Upper lobe of left lung (tissue), 6 donors: ENCODE results near the gene TRPM8. TPM values are rescaled to one million over a fixed set of nuclear protein-coding genes. Genes with fewer than 3 reads are reported as not detected.
A peak's percentile ranks its signal among the peaks of the same experiment; 100 is the strongest.

Experiments used
- ATAC-seq, 2 donors: fragments of 200-7000 bp; cut with Tn5 transposase; one replicate each; pipeline ENCODE4 v1.9.1; 2022; ENCODE audit warnings: mild to moderate bottlenecking in 2 of 2, moderate library complexity in 2 of 2; ENCODE audit not compliant: low FRiP score in 2 of 2
- DNase-seq, 2 donors: peaks; one replicate each; pipeline ENCODE4 v3.0.0-alpha.2; 2019 to 2020
- H3K27ac ChIP-seq, 4 donors: fragments of 200-600 bp; sonication (generic); one replicate each; pipeline ENCODE4 v1.5.1; 2016 to 2019
- H3K27me3 ChIP-seq, 4 donors: fragments of 200-600 bp; sonication (generic); one replicate each; pipeline ENCODE4 v1.5.1; 2017 to 2019
- H3K36me3 ChIP-seq, 4 donors: fragments of 200-600 bp; sonication (generic); one replicate each; pipeline ENCODE4 v1.5.1; 2016 to 2019
- H3K4me1 ChIP-seq, 4 donors: fragments of 200-600 bp; sonication (generic); one replicate each; pipeline ENCODE4 v1.5.1; 2018 to 2019
- H3K4me3 ChIP-seq, 4 donors: fragments of 200-600 bp; sonication (generic); one replicate each; pipeline ENCODE4 v1.5.1; 2017 to 2019; ENCODE audit warnings: mild to moderate bottlenecking in 2 of 4, moderate library complexity in 1 of 4
- H3K9me3 ChIP-seq, 4 donors: fragments of 200-600 bp; sonication (generic); one replicate each; pipeline ENCODE4 v1.5.1; 2018 to 2019
- EP300 ChIP-seq, 4 donors: sonication (generic); formaldehyde crosslinking; IDR thresholded peaks; one replicate each; pipeline ENCODE4 v1.5.1; 2017; ENCODE audit warnings: antibody characterized with exemption in 4 of 4, control low read depth in 2 of 4
- POLR2A ChIP-seq, 4 donors: fragments of 450-650 bp; IDR thresholded peaks; one replicate each; pipeline ENCODE4 v1.5.1; 2016 to 2017; ENCODE audit warnings: antibody characterized with exemption in 4 of 4, mild to moderate bottlenecking in 2 of 4
- POLR2AphosphoS5 ChIP-seq, 2 donors: sonication (generic); formaldehyde crosslinking; IDR thresholded peaks; one replicate each; pipeline ENCODE4 v1.5.1; 2017; ENCODE audit warnings: antibody characterized with exemption in 2 of 2
- WGBS, 2 donors: methylation state at CpG; one replicate each; pipeline ENCODE4 v1.1.5; 2017 to 2018; 5-methylcytosine and 5-hydroxymethylcytosine counted together
- total RNA-seq, 6 donors: library from RNA; depleted of rRNA in 4 of 6; stranded (reverse); fragments of >200 nt in 4 of 6; gene quantifications; one replicate each; pipeline versions ENCODE4 v1.1.0 to v1.2.1, GENCODE V29; 2016 to 2021
- TF ChIP-seq, protein P1 (sequence below), 6 experiments: fragments of 450-650 bp in 4 of 6; fragments of 200-600 bp in 2 of 6; sonication (generic) in 2 of 6; IDR thresholded peaks; one replicate each; pipeline ENCODE4 v1.5.1; 2016 to 2019; ENCODE audit warnings: antibody characterized with exemption in 6 of 6
- donor health status: DM: no; HTN: no; CAD: no; lungs with moderate emphysema.
- donor health status: DM: no; HTN: yes; CAD: no; lungs with severe emphysema.

TRPM8 gene
- total RNA-seq, 6 donors from 2014 or later, result 0.17 to 0.30 TPM; not detected in 4

DNA sequence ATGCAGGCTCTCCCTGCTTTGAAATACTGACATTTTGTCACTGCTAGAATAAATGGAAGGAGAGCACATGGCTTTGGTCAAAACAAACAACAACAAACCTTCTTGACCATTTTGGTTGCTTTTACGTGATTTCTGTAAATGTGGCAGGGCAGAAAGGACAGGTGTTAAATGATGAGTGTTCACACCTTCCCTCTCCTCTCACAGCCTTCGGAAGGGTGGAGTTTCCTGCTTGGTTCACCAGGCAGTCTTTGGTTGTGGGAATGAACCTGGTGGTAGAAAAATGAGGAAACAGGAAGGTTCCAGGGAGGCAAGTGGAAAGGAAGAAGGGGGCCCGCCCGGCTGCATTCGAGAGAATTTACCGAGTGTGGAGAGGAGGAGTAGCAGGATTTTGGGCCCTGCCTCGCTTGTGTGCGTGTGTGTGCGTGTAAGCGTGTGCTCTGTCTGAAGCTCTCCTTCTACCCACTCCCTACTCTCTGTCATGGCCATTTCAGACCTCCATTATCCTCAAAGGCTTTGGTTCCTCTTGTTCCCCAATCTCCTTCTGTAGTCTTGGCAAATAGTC lies 109.6 kb downstream of the TRPM8 start:
- TF ChIP-seq, protein P1, sequence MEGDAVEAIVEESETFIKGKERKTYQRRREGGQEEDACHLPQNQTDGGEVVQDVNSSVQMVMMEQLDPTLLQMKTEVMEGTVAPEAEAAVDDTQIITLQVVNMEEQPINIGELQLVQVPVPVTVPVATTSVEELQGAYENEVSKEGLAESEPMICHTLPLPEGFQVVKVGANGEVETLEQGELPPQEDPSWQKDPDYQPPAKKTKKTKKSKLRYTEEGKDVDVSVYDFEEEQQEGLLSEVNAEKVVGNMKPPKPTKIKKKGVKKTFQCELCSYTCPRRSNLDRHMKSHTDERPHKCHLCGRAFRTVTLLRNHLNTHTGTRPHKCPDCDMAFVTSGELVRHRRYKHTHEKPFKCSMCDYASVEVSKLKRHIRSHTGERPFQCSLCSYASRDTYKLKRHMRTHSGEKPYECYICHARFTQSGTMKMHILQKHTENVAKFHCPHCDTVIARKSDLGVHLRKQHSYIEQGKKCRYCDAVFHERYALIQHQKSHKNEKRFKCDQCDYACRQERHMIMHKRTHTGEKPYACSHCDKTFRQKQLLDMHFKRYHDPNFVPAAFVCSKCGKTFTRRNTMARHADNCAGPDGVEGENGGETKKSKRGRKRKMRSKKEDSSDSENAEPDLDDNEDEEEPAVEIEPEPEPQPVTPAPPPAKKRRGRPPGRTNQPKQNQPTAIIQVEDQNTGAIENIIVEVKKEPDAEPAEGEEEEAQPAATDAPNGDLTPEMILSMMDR (IDR thresholded peaks at IDR 0.05), result no peak
- TF ChIP-seq POLR2A (IDR thresholded peaks at IDR 0.05) (no peak), POLR2AphosphoS5 (IDR thresholded peaks at IDR 0.05) (no peak), EP300 (IDR thresholded peaks at IDR 0.05) (no peak)
- Histone ChIP-seq H3K36me3 (no peaks in the 10 kb centered on the region), H3K27ac (no peak overlapping the region), H3K9me3 (no peaks in the 10 kb centered on the region), H3K4me1 (no peaks in the 10 kb centered on the region), H3K4me3 (no peak overlapping the region), H3K27me3 (no peaks in the 10 kb centered on the region)
- whole genome bisulfite sequencing, 2 donors, result 75 to 78% methylated on average over 10 of the region's 10 CpGs
- no peak for DNase-seq
- ATAC-seq, result no peak

DNA sequence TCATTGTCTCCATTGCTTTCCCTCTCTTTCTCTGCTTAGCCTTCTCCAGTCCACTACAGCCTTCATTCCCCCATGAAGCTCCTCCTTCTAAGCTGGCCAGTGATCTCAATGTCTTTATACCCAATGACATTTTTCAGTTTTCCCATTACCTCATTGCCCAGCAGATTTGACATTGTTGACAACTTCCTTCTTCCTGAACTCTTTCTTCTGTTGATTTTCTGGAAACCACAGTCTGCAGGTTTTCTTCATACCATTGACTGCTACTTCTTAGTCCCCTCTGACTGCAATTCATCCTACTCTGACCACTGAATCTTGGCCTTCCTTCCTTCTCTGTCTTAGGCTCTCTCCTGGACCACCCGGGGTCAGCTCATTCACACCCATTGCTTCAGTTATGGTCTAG lies 110.5 kb downstream of the TRPM8 start:
- Histone ChIP-seq H3K4me1 (no peaks in the 10 kb centered on the region), H3K4me3 (no peak overlapping the region), H3K9me3 (no peaks in the 10 kb centered on the region), H3K27me3 (no peaks in the 10 kb centered on the region), H3K27ac (no peak overlapping the region), H3K36me3 (no peaks in the 10 kb centered on the region)
- WGBS, 2 donors, result 80 to 82% methylated on average over 1 of the region's 1 CpG
- TF ChIP-seq POLR2AphosphoS5 (IDR thresholded peaks at IDR 0.05) (no peak), EP300 (IDR thresholded peaks at IDR 0.05) (no peak)
- TF ChIP-seq, protein P1 (IDR thresholded peaks at IDR 0.05), result no peak
- no peak for DNase-seq
- no peak for ATAC-seq

DNA sequence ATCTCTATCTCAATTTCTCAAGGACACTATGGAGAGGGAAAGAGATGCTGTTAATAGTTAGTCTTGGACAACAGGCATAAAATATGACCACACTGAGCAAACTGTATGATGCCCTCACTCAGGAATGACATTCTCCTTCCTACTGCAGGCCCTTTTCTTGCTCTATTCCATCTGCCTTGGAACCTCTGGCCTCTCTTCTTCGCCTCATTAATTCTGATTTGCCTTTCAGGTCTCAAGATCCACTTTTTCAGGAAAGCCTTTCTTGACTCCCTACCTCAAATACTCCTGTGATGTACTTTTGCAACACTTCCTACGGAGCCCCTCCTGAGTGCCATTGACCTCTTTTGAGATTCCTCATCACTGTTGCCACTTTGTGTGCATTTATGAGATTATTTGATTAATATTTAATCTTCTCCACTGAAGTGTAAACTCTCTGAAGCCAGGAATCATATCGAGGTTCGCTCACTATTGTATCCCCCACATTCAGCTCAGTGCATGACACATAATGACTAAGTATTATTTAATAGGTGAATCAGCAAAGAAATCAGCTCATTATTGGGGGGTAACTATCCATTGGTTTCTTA lies 112.1 kb downstream of the TRPM8 start:
- ATAC-seq, result no peak
- no peaks in the 10 kb centered on the region for H3K36me3 ChIP-seq
- no peak for DNase-seq
- TF ChIP-seq POLR2AphosphoS5 (IDR thresholded peaks at IDR 0.05) (no peak), POLR2A (IDR thresholded peaks at IDR 0.05) (no peak), EP300 (IDR thresholded peaks at IDR 0.05) (no peak)
- TF ChIP-seq, protein P1 (IDR thresholded peaks at IDR 0.05), result no peak
- H3K27me3 ChIP-seq, result no peaks in the 10 kb centered on the region
- H3K9me3 ChIP-seq, result peaks cover 0 to 2% (median 0%) of the 10 kb centered on the region in 4 donors
- 60 to 74% methylated on average over 4 of the region's 4 CpGs for WGBS, 2 donors
- no peaks in the 10 kb centered on the region for H3K4me1 ChIP-seq
- H3K4me3 ChIP-seq, result no peak overlapping the region
- no peak overlapping the region for H3K27ac ChIP-seq

DNA sequence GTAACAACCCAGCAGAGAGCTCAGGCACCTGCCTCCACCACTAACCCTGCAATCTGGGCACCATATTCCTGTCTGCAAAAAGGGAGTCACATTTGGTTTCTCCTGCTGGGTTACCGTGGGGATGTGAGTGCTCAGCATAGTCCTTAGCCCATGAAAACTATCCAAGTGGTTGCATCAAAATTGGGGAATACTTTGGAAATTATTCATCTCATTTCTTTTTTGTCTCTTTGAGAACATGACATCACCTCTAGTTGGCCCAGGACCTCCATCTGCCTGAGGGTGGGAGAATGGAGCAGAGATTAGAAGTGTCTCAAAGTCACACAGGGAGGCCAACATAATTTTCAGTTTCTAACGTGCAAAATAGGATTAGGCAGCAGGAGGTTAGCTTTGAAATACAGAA lies 114.0 kb downstream of the TRPM8 start:
- ATAC-seq (peak in 1 of 2 donors; percentile 56), DNase-seq (no peak)
- WGBS, 2 donors, result 53 to 54% methylated on average over 2 of the region's 2 CpGs
- no peak overlapping the region for H3K4me3 ChIP-seq
- peaks cover 0 to 7% (median 0%) of the 10 kb centered on the region in 4 donors for H3K9me3 ChIP-seq
- no peaks in the 10 kb centered on the region for H3K36me3 ChIP-seq
- H3K4me1 ChIP-seq, result no peaks in the 10 kb centered on the region
- no peaks in the 10 kb centered on the region for H3K27me3 ChIP-seq
- TF ChIP-seq POLR2AphosphoS5 (IDR thresholded peaks at IDR 0.05) (no peak), EP300 (IDR thresholded peaks at IDR 0.05) (no peak), POLR2A (IDR thresholded peaks at IDR 0.05) (no peak)
- TF ChIP-seq, protein P1 (IDR thresholded peaks at IDR 0.05), result no peak
- H3K27ac ChIP-seq, result no peak overlapping the region
